Liver (tissue), 9 donors: Measurements from ENCODE around the gene MFSD1. TPM values are rescaled to one million over a fixed set of nuclear protein-coding genes. Genes with fewer than 3 reads are reported as not detected.

Experiments used
- DNase-seq: peaks from one replicate; pipeline ENCODE4 v3.0.0-alpha.2; 2017; ENCODE audit warnings: low spot score
- H3K27ac ChIP-seq, 2 donors: one replicate each; pipeline ENCODE4 v1.7.0; 2013; ENCODE audit warnings: inconsistent platforms in 2 of 2, low read length in 2 of 2, control low read depth in 1 of 2, low read depth in 1 of 2, mild to moderate bottlenecking in 1 of 2
- H3K27me3 ChIP-seq, 4 donors: one replicate each; pipeline versions ENCODE4 v1.6.1 to v1.7.0; 2013; ENCODE audit warnings: low read length in 3 of 4, inconsistent platforms in 1 of 4, mild to moderate bottlenecking in 1 of 4, moderate library complexity in 1 of 4; ENCODE audit not compliant: control insufficient read depth in 4 of 4, insufficient read depth in 4 of 4
- H3K36me3 ChIP-seq, 4 donors: one replicate each; pipeline versions ENCODE4 v1.6.1 to v1.7.0; 2013; ENCODE audit warnings: low read length in 3 of 4, mild to moderate bottlenecking in 3 of 4, low read depth in 1 of 4, moderate library complexity in 1 of 4; ENCODE audit not compliant: control insufficient read depth in 4 of 4, insufficient read depth in 3 of 4
- H3K4me1 ChIP-seq, 4 donors: one replicate each; pipeline versions ENCODE4 v1.6.1 to v1.7.0; 2013; ENCODE audit warnings: low read length in 3 of 4, mild to moderate bottlenecking in 3 of 4, moderate library complexity in 1 of 4; ENCODE audit not compliant: control insufficient read depth in 4 of 4, insufficient read depth in 4 of 4
- H3K4me3 ChIP-seq, 3 donors: one replicate each; pipeline versions ENCODE4 v1.6.1 to v1.7.0; 2013; ENCODE audit warnings: low read length in 3 of 3, control low read depth in 1 of 3, low read depth in 1 of 3, mild to moderate bottlenecking in 1 of 3
- H3K9ac ChIP-seq, 2 donors: one replicate each; pipeline ENCODE4 v1.7.0; 2013; ENCODE audit warnings: low read length in 2 of 2, mild to moderate bottlenecking in 2 of 2, moderate library complexity in 2 of 2, control low read depth in 1 of 2, low read depth in 1 of 2
- H3K9me3 ChIP-seq, 4 donors: one replicate each; pipeline versions ENCODE4 v1.6.1 to v1.7.0; 2013; ENCODE audit warnings: low read length in 3 of 4; ENCODE audit not compliant: control insufficient read depth in 4 of 4
- ATF3 ChIP-seq: IDR thresholded peaks from 2 replicates; pipeline ENCODE4 v1.6.1; 2016; ENCODE audit warnings: antibody characterized with exemption
- CTCF ChIP-seq: fragments of 150-350 bp; IDR thresholded peaks from 2 replicates; pipeline ENCODE4 v1.5.1; 2017; ENCODE audit warnings: improper control_type of control experiment, low read depth, low read length; ENCODE audit not compliant: missing input control
- EGR1 ChIP-seq, 2 donors: IDR thresholded peaks; 2 replicates each; pipeline ENCODE4 v1.6.1; 2016 to 2018; ENCODE audit warnings: antibody characterized with exemption in 2 of 2, low read depth in 2 of 2
- FOXA1 ChIP-seq: IDR thresholded peaks from 2 replicates; pipeline ENCODE4 v1.6.1; 2016; ENCODE audit warnings: antibody characterized with exemption
- FOXA2 ChIP-seq: IDR thresholded peaks from 2 replicates; pipeline ENCODE4 v1.6.1; 2016; ENCODE audit warnings: antibody characterized with exemption
- GABPA ChIP-seq, 2 donors: IDR thresholded peaks in 1 of 2; conservative IDR thresholded peaks in 1 of 2; 2 replicates each; pipeline ENCODE4 v1.6.1; 2016; ENCODE audit warnings: antibody characterized with exemption in 2 of 2, mild to moderate bottlenecking in 1 of 2, moderate library complexity in 1 of 2
- HNF4A ChIP-seq, 2 donors: conservative IDR thresholded peaks; 2 replicates each; pipeline ENCODE4 v1.6.1; 2016; ENCODE audit warnings: antibody characterized with exemption in 2 of 2, mild to moderate bottlenecking in 2 of 2
- HNF4G ChIP-seq: IDR thresholded peaks from 2 replicates; pipeline ENCODE4 v1.6.1; 2016; ENCODE audit warnings: antibody characterized with exemption
- JUND ChIP-seq, 2 donors: IDR thresholded peaks; 2 replicates each; pipeline ENCODE4 v1.6.1; 2016; ENCODE audit warnings: antibody characterized with exemption in 2 of 2
- MAX ChIP-seq: IDR thresholded peaks from 2 replicates; pipeline ENCODE4 v1.6.1; 2016; ENCODE audit warnings: antibody characterized with exemption
- NR2F2 ChIP-seq: IDR thresholded peaks from 2 replicates; pipeline ENCODE4 v1.6.1; 2016; ENCODE audit warnings: antibody characterized with exemption
- RAD21 ChIP-seq, 2 donors: IDR thresholded peaks; 2 replicates each; pipeline ENCODE4 v1.6.1; 2016; ENCODE audit warnings: antibody characterized with exemption in 2 of 2, mild to moderate bottlenecking in 2 of 2
- REST ChIP-seq: IDR thresholded peaks from 2 replicates; pipeline ENCODE4 v1.6.1; 2016; ENCODE audit warnings: antibody characterized with exemption, mild to moderate bottlenecking
- RXRA ChIP-seq, 2 donors: IDR thresholded peaks; 2 replicates each; pipeline ENCODE4 v1.6.1; 2017 to 2018; ENCODE audit warnings: antibody characterized with exemption in 2 of 2, mild to moderate bottlenecking in 1 of 2
- SP1 ChIP-seq: IDR thresholded peaks from 2 replicates; pipeline ENCODE4 v1.6.1; 2018; ENCODE audit warnings: antibody characterized with exemption, mild to moderate bottlenecking
- TAF1 ChIP-seq: conservative IDR thresholded peaks from 2 replicates; pipeline ENCODE4 v1.6.1; 2016; ENCODE audit warnings: antibody characterized with exemption, mild to moderate bottlenecking
- YY1 ChIP-seq: IDR thresholded peaks from 2 replicates; pipeline ENCODE4 v1.6.1; 2016; ENCODE audit warnings: antibody characterized with exemption, mild to moderate bottlenecking
- ZBTB33 ChIP-seq: IDR thresholded peaks from 2 replicates; pipeline ENCODE4 v1.6.1; 2016; ENCODE audit warnings: antibody characterized with exemption
- WGBS: extraction: QIAGEN DNeasy Blood & Tissue Kit; methylation state at CpG from one replicate; pipeline ENCODE4 v1.1.7; 2013; 5-methylcytosine and 5-hydroxymethylcytosine counted together
- polyA plus RNA-seq, 2 donors: library from polyadenylated mRNA; stranded (reverse) in 1 of 2; unstranded in 1 of 2; fragments of 200-250 nt in 1 of 2; fragments of >200 nt in 1 of 2; fragmentation: Nextera tagmentation in 1 of 2; extraction: Ambion mirVana in 1 of 2; gene quantifications; one replicate each; pipeline versions ENCODE4 v1.2.1 to v1.2.3, GENCODE V29; 2013 to 2015
- total RNA-seq, 2 donors: library from RNA; depleted of rRNA; stranded (reverse); fragments of >200 nt; gene quantifications; one replicate each; pipeline ENCODE4 v1.2.3, GENCODE V29; 2014
- donor health status: healthy.
- donor health status: healthy.
- donor health status: healthy.
- donor health status: healthy.
- donor health status: healthy.

The MFSD1 gene
- total and polyA plus RNA-seq, 4 donors: 30.4 to 84.7 (median 60.3) TPM

GRCh38 chr3:158836312-158836711 lies 34.5 kb downstream of the MFSD1 start:
- no peak for TF ChIP-seq HNF4G
- TF ChIP-seq CTCF: no peak
- no peak for TF ChIP-seq FOXA2
- no peak for TF ChIP-seq NR2F2
- no peak for TF ChIP-seq JUND (IDR thresholded peaks at IDR 0.05)
- no peak for TF ChIP-seq ZBTB33
- TF ChIP-seq TAF1: no peak
- TF ChIP-seq FOXA1: no peak
- TF ChIP-seq MAX: no peak
- TF ChIP-seq GABPA (IDR thresholded peaks at IDR 0.05 in 1 of 2, conservative IDR thresholded peaks at IDR 0.05 in 1 of 2): no peak
- no peak for TF ChIP-seq SP1
- no peak for TF ChIP-seq ATF3
- no peak for TF ChIP-seq RAD21 (IDR thresholded peaks at IDR 0.05)
- no peak for TF ChIP-seq EGR1 (IDR thresholded peaks at IDR 0.05; ENCODE audit: low read depth in 2 of 2)
- TF ChIP-seq REST: no peak
- TF ChIP-seq YY1: no peak
- peaks cover 3 to 4% (median 3%) of the 10 kb centered on the region in 4 donors for H3K36me3 ChIP-seq
- no peaks in the 10 kb centered on the region for H3K27me3 ChIP-seq
- H3K4me3 ChIP-seq: no peak overlapping the region
- 86% methylated on average over 3 of the region's 3 CpGs for WGBS
- H3K27ac ChIP-seq: no peak overlapping the region
- DNase-seq: no peak
- H3K9me3 ChIP-seq: no peaks in the 10 kb centered on the region
- H3K4me1 ChIP-seq: no peaks in the 10 kb centered on the region
- no peak overlapping the region for H3K9ac ChIP-seq

GRCh38 chr3:158837240-158837639 lies 35.4 kb downstream of the MFSD1 start:
- 88% methylated on average over 3 of the region's 3 CpGs for WGBS
- Histone ChIP-seq H3K9me3 (no peaks in the 10 kb centered on the region), H3K36me3 (peaks cover 0 to 4% (median 0%) of the 10 kb centered on the region in 4 donors), H3K9ac (no peak overlapping the region), H3K4me3 (no peak overlapping the region), H3K4me1 (no peaks in the 10 kb centered on the region), H3K27ac (no peak overlapping the region), H3K27me3 (no peaks in the 10 kb centered on the region)
- DNase-seq: no peak
- TF ChIP-seq FOXA2 (no peak), HNF4A (conservative IDR thresholded peaks at IDR 0.05) (no peak), GABPA (IDR thresholded peaks at IDR 0.05 in 1 of 2, conservative IDR thresholded peaks at IDR 0.05 in 1 of 2) (no peak), RXRA (IDR thresholded peaks at IDR 0.05) (no peak), EGR1 (IDR thresholded peaks at IDR 0.05; ENCODE audit: low read depth in 2 of 2) (no peak), CTCF (no peak), RAD21 (IDR thresholded peaks at IDR 0.05) (no peak), HNF4G (no peak), FOXA1 (no peak), ZBTB33 (no peak), ATF3 (no peak), MAX (no peak), JUND (IDR thresholded peaks at IDR 0.05) (no peak), NR2F2 (no peak), TAF1 (no peak)
